NT2/D1 (cell line): ENCODE measurements around the gene TLL2.

Source experiments
- DNase-seq: peaks from one replicate; pipeline ENCODE4 v3.0.0-alpha.2; 2011; ENCODE audit warnings: low read depth, low spot score
- H3K27me3 ChIP-seq: 2 replicates; pipeline ENCODE4 v1.6.0; 2011; ENCODE audit warnings: mild to moderate bottlenecking; ENCODE audit not compliant: insufficient read length, insufficient read depth
- H3K36me3 ChIP-seq: 2 replicates; pipeline ENCODE4 v1.6.1; 2011; ENCODE audit warnings: mild to moderate bottlenecking, low read length, mixed read lengths; ENCODE audit not compliant: insufficient read depth, insufficient read length
- H3K4me1 ChIP-seq: 2 replicates; pipeline ENCODE4 v1.5.1; 2011; ENCODE audit not compliant: insufficient read depth, insufficient read length
- H3K4me3 ChIP-seq: 2 replicates; pipeline ENCODE4 v1.5.1; 2011; ENCODE audit warnings: low read depth; ENCODE audit not compliant: insufficient read length
- H3K9ac ChIP-seq: 2 replicates; pipeline ENCODE4 v1.6.0; 2011; ENCODE audit warnings: low read depth; ENCODE audit not compliant: insufficient read length
- H3K9me3 ChIP-seq: 2 replicates; pipeline ENCODE4 v1.5.1; 2011; ENCODE audit warnings: mild to moderate bottlenecking, low read length; ENCODE audit not compliant: insufficient read depth
- SUZ12 ChIP-seq: IDR thresholded peaks from 2 replicates; pipeline ENCODE4 v1.6.1; 2011; ENCODE audit not compliant: insufficient read length, insufficient read depth; ENCODE audit errors: extremely low read depth
- YY1 ChIP-seq: IDR thresholded peaks from 2 replicates; pipeline ENCODE4 v1.6.1; 2011; ENCODE audit not compliant: insufficient read length, insufficient read depth
- ZNF274 ChIP-seq: IDR thresholded peaks from 2 replicates; pipeline ENCODE4 v1.6.1; 2011; ENCODE audit warnings: mild to moderate bottlenecking, low read depth, low read length

Gene TLL2

GRCh38 chr10:96411716-96412320, 101.9 kb downstream of the TLL2 start:
- H3K9me3 ChIP-seq: no peaks in the 10 kb centered on the region
- H3K36me3 ChIP-seq: no peaks in the 10 kb centered on the region
- no peak for TF ChIP-seq SUZ12
- TF ChIP-seq YY1: no peak
- TF ChIP-seq ZNF274: no peak
- H3K27me3 ChIP-seq: no peaks in the 10 kb centered on the region
- no peak overlapping the region for H3K9ac ChIP-seq
- H3K4me3 ChIP-seq: no peak overlapping the region
- DNase-seq: no peak
- H3K4me1 ChIP-seq: no peaks in the 10 kb centered on the region

DNA sequence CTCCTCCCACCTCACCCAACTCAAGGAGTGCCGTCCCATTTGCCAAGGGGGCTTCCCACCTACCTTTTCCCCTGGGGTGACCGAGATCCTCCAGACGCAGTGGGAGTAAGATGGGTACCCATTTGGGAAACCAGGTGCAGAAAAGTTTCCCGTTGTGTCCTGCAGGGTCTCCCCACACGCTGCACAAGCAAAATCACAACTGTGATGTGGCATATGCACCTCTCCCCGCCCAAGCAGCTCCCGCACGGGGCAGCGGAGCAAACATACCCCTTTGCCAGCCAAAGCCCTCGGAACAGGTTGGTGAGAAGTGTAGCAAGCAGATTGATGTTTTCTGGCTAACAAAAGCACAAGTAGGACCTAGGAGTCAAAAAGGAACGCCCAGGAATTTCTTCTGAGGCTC, 103.4 kb downstream of the TLL2 start:
- Histone ChIP-seq H3K9ac (no peak overlapping the region), H3K27me3 (no peaks in the 10 kb centered on the region), H3K4me3 (no peak overlapping the region), H3K36me3 (no peaks in the 10 kb centered on the region), H3K4me1 (no peaks in the 10 kb centered on the region), H3K9me3 (no peaks in the 10 kb centered on the region)
- TF ChIP-seq YY1 (no peak), SUZ12 (no peak), ZNF274 (no peak)
- DNase-seq: no peak

GRCh38 chr10:96408201-96408600, 105.5 kb downstream of the TLL2 start:
- TF ChIP-seq SUZ12 (no peak), ZNF274 (no peak), YY1 (no peak)

GRCh38 chr10:96407560-96408069, 106.1 kb downstream of the TLL2 start:
- no peak for DNase-seq
- Histone ChIP-seq H3K4me1 (no peaks in the 10 kb centered on the region), H3K9ac (no peak overlapping the region), H3K4me3 (no peak overlapping the region), H3K36me3 (no peaks in the 10 kb centered on the region), H3K9me3 (no peaks in the 10 kb centered on the region), H3K27me3 (no peaks in the 10 kb centered on the region)
- TF ChIP-seq ZNF274: no peak
- no peak for TF ChIP-seq SUZ12
- no peak for TF ChIP-seq YY1

More at GRCh38 chr10:96408201-96408600, 105.5 kb downstream of the TLL2 start:
- DNase-seq: no peak
- Histone ChIP-seq H3K27me3 (no peaks in the 10 kb centered on the region), H3K36me3 (no peaks in the 10 kb centered on the region), H3K4me3 (no peak overlapping the region), H3K9me3 (no peaks in the 10 kb centered on the region), H3K9ac (no peak overlapping the region), H3K4me1 (no peaks in the 10 kb centered on the region)

DNA sequence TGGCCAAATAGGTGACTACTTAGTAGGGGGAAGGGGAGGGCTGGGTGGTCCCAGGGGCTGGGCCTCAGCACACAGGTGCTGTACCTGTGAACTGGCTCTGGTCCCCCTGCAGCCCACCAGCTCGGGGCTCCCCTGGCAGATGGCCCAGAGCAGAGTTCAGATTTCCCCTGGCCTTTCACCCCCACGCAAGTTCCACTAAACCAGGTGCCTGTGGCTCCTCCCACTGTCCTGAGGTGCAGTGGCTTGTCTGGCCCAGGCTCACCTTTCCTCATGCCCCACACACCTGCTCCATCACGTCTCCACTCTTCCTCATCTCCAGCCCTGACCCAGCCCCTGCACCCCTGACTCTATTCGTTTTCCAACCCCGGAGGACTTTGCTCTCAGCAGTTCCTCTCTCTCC, 107.6 kb downstream of the TLL2 start:
- Histone ChIP-seq H3K36me3 (no peaks in the 10 kb centered on the region), H3K9ac (no peak overlapping the region), H3K27me3 (no peaks in the 10 kb centered on the region), H3K4me1 (no peaks in the 10 kb centered on the region), H3K9me3 (no peaks in the 10 kb centered on the region), H3K4me3 (no peak overlapping the region)
- no peak for DNase-seq
- TF ChIP-seq SUZ12 (no peak), ZNF274 (no peak), YY1 (no peak)

- Histone ChIP-seq H3K36me3 (no peaks in the 10 kb centered on the region), H3K4me3 (no peak overlapping the region), H3K4me1 (no peaks in the 10 kb centered on the region), H3K27me3 (no peaks in the 10 kb centered on the region), H3K9ac (no peak overlapping the region), H3K9me3 (no peaks in the 10 kb centered on the region)
- TF ChIP-seq YY1: no peak
- TF ChIP-seq SUZ12: no peak
- no peak for TF ChIP-seq ZNF274
- no peak for DNase-seq
These were observed 111.1 kb downstream of the TLL2 start for GRCh38 chr10:96402417-96403305.

DNA sequence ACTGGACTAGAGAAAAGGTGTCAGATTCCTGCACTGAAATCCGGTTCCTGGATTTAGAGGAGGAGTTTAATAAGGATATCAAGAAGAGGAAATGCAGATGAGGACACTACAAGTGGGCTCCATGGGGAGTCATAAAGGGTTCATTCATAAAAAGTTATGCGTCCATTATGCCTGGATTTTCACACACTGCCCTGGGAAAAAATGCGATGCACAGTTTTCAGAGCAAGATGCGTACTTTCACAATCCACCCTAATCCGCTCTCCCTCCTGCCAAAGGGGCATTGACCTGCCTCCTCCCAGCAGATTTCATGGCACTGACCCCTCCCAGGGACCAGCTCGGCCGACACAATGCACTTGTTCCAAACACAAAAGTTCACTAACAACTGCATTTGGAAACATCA, 112.7 kb downstream of the TLL2 start:
- H3K36me3 ChIP-seq: no peaks in the 10 kb centered on the region
- H3K9me3 ChIP-seq: no peaks in the 10 kb centered on the region
- no peaks in the 10 kb centered on the region for H3K4me1 ChIP-seq
- H3K9ac ChIP-seq: no peak overlapping the region
- no peak overlapping the region for H3K4me3 ChIP-seq
- H3K27me3 ChIP-seq: no peaks in the 10 kb centered on the region
- TF ChIP-seq YY1 (no peak), ZNF274 (no peak), SUZ12 (no peak)
- DNase-seq: no peak
